LHCN-M2 (cell line): Measurements from ENCODE around the gene ANKRD36. TPM values are rescaled to one million over a fixed set of nuclear protein-coding genes. Genes with fewer than 3 reads are reported as not detected.
"Not testable (repeated sequence)": the region's sequence is repeated elsewhere in the genome, so short reads cannot be mapped to it uniquely, and the experiment has no call there.

Experiments
- DNase-seq: peaks from one replicate; pipeline ENCODE4 v3.0.0-alpha.2; 2012; ENCODE audit warnings: low read depth
- total RNA-seq: library from RNA; depleted of rRNA; stranded (reverse); fragments of >200 nt; gene quantifications from 2 replicates; pipeline ENCODE4 v1.2.3, GENCODE V29; 2014

ANKRD36 gene
- total RNA-seq, 1 experiment from 2014 or later: 11.6 TPM

DNA sequence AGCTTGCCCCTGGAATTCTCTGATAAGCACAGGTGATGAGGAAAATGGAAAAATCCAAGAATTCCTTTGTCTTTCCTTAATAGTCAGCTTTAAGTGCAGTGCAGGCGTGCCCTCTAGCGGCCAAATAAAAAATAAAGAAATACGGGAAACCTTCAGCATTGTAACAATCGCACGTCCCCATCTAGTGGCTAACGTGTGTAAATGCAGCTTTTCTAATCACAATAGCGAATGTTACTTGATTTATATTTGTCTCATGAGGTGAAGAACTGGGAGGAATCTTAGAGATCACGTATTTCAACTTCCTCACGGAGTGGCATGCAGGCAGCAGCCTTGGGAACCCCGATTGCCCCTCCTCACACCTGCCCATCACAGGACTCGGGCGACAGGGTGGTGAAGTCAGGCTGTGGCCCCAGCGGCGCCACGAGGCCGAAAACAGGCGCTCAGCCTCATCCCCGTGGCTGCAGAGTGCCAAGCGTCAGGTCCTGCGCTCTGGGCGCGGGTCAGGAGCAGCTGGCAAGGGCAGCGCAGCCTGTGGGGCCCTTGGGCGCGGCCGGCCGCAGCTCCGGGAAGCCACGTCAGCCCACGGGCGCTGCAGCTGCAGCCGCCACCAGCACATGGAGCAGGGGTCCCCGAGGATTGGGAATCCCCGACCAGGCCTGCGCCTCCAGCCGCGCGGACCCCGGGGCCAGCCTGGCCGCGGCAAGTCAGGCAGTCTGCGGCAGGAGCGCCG is 468 bp upstream of the ANKRD36 start:
- peak; percentile 57 for DNase-seq

DNA sequence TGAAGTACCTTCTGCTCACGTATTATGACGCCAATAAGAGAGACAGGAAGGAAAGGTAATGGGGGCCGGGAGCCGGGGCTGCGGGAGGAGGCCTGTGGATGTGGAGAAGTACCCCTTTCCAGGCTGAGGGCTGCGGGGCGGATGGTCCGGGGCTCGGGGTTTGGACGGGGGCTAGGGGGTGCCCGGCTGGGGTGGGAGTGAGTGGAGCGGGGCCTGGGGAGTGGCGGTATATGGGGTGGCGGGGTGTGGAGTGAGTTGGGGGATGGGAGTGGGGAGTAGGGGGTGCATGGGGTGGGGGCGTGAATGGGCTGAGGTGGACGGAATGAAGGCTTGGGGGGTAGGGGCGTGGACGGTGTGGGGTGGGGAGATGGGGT is 916 bp downstream of the ANKRD36 start:
- not testable (repeated sequence) for DNase-seq

DNA sequence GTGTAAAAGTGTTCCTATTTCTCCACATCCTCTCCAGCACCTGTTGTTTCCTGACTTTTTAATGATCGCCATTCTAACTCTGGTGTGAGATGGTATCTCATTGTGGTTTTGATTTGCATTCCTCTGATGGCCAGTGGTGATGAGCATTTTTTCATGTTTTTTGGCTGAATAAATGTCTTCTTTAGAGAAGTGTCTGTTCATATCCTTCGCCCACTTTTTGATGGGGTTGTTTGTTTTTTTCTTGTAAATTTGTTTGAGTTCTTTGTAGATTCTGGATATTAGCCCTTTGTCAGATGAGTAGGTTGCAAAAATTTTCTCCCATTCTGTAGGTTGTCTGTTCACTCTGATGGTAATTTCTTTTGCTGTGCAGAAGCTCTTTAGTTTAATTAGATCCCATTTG is 16.1 kb downstream of the ANKRD36 start:
- peak; percentile 31 for DNase-seq

DNA sequence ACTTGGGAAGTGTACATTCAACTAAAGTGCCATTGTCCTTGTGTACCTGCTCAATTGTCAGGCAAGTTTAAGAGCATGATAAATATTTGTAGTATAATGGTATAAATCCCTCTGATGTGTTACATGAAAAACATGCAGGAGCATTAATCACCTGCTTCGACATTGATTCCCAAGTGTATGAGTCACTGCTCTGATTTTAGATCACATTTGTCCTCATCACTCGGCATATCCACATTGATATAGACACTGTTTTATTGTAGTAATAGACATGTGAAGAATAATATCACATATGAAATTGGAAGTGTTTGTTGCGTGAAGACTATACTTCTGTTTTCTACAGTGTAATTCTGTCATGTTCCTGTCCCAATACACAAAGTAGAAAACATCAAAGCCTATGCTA is 31.1 kb downstream of the ANKRD36 start:
- peak; percentile 32 for DNase-seq

DNA sequence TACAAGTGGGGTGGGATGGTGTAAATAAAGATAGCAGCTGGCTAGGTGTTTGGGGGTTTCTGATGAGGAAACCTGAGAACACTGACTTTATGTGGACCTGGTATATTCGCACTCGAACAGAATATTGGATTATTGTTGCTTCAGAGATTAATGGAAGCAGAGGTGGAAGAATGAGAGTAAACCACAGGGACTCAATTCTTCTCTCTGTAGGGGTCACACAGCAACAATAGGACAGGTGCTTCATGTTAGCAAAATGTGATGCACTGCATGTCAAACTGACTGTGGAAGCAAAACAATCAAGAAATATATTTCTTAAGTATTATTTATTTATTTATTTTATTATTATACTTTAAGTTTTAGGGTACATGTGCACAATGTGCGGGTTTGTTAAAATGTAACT is 53.6 kb downstream of the ANKRD36 start:
- not testable (repeated sequence) for DNase-seq

DNA sequence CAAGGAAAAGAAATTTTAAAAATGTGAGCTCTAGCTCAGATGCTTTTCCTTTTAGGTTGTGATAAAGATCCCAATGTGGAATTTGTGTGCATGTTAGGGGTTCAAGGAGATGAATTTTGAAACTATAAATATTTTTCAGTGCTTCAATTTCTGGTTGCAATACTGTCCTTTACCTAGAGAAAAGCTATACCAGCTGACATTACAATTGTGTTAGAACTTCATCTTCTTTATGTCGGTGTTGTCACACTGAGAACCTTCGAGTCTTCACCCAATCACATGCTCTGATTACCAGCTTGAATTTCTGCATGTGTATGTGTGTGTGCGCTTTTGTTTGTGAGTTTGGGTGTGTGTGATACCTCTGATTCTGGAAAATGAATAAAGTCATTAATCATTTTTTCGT is 55.0 kb downstream of the ANKRD36 start:
- DNase-seq: not testable (repeated sequence)

DNA sequence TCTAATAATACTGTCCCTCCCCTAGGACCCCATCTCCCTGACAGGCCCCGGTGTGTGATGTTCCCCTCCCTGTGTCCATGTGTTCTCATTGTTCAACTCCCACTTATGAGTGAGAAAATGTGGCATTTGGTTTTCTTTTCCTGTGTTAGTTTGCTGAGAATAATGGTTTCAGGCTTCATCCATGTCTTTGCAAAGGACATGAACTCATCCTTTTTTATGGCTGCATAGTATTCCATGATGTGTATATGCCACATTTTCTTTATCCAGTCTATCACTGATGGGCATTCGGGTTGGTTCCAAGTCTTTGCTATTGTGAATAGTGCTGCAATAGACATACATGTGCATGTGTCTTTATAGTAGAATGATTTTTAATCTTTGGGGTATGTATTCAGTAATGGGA is 55.6 kb downstream of the ANKRD36 start:
- not testable (repeated sequence) for DNase-seq

DNA sequence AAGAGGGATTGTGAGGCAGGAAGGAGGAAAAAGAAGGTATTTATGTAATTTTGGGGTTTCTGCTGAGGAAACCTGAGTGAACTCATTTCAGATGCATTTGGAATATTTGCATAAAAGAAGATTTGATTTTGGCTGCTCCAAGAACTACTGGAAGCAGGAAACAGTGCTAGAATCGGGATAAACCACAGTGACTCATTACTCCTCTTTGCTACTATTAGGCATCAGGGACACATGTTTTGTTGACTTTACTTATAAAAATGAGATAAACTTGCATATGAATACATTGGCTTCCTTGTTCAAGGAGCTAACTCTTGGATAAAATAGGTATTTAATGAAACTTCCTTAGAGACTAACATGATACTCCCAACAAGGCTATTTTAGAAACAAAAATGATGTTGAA is 67.4 kb downstream of the ANKRD36 start:
- DNase-seq: peak; percentile 71

DNA sequence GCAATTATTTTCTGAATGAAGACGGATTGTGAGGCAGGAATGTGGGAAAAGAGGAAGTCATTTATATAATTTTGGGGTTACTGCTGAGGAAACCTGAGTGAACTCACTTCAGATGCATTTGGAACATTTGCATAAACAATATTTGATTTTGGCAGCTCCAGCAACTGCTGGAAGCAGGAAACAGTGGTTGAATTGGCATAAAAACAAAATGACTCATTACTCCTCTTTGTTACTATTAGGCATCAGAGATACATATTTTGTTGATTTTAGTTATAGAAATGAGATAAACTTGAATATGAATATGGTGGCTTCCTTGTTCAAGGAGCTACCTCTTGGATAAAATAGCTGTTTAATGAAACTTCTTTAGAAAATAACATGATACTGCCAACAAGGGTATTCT is 82.4 kb downstream of the ANKRD36 start:
- peak; percentile 84 for DNase-seq

DNA sequence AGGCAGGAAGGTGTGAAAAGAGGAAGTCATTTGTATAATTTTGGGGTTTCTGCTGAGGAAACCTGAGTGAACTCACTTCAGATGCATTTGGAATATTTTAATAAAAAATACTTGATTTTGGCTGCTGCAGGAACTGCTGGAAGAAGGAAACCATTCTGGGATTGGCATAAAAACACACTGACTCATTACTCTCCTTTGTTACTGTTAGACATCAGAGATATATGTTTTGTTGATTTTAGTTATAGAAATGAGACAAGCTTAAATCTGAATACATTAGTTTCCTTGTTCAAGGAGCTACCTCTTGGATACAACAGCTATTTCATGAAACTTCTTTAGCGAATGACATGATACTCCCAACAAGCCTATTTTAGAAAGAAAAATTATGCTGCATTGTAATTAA is 84.3 kb downstream of the ANKRD36 start:
- not testable (repeated sequence) for DNase-seq

DNA sequence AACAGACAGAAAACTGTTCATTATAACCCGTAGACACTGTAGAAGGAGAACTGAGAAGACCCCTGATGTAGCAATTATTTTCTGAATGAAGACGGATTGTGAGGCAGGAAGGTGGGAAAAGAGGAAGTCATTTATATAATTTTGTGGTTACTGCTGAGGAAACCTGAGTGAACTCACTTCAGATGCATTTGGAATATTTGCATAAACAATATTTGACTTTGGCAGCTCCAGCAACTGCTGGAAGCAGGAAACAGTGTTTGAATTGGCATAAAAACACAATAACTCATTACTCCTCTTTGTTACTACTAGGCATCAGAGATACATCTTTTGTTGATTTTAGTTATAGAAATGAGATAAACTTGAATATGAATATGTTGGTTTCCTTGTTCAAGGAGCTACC is 87.9 kb downstream of the ANKRD36 start:
- not testable (repeated sequence) for DNase-seq

DNA sequence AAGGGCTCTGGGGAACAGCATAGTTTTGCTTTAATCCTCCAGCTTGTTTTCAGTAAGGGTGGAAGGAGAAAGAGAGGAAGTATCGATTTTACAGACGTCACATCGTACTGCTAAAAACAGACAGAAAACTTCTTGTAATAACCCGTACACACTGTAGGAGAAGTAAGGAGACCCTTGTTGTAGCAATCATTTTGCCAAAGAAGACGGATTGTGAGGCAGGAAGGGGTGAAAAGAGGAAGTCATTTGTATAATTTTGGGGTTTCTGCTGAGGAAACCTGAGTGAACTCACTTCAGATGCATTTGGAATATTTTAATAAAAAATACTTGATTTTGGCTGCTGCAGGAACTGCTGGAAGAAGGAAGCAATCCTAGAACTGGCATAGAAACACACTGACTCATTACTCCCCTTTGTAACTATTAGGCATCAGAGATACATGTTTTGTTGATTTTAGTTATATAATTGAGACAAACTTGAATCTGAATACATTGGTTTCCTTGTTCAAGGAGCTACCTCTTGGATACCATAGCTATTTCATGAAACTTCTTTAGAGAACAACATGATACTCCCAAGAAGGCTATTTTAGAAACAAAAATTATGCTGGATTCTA is 89.8 kb downstream of the ANKRD36 start:
- not testable (repeated sequence) for DNase-seq

DNA sequence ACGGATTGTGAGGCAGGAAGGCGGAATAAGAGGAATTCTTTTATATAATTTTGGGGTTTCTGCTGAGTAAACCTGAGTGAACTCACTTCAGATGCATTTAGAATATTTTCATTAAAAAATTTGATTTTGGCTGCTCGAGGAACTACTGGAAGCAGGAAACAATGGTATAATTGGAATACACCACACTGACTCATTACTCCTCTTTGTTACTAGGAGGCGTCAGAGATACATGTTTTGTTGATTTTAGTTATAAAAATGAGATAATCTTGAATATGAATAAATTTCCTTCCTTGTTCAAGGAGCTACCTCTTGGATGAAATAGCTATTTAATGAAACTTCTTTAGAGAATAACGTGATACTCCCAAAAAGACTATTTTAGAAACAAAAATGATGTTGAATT is 97.4 kb downstream of the ANKRD36 start:
- no peak for DNase-seq

DNA sequence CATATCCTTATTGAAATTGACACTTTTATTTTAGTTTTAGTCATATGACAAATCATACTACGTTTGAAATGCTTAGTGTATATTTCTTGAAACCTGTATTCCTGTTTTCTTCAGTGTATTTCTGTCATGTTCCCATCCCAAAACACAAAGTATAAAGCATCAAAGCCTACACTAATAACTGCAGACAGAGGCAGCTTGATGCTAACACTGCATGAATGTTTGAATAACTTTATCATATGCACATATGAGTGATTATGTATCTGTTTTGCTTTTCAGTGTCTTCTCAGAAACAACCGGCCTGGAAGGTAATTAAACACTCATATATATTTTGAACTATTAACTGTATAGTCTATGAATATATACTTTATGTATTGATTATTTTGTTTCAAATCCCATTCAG is 102.1 kb downstream of the ANKRD36 start:
- not testable (repeated sequence) for DNase-seq

DNA sequence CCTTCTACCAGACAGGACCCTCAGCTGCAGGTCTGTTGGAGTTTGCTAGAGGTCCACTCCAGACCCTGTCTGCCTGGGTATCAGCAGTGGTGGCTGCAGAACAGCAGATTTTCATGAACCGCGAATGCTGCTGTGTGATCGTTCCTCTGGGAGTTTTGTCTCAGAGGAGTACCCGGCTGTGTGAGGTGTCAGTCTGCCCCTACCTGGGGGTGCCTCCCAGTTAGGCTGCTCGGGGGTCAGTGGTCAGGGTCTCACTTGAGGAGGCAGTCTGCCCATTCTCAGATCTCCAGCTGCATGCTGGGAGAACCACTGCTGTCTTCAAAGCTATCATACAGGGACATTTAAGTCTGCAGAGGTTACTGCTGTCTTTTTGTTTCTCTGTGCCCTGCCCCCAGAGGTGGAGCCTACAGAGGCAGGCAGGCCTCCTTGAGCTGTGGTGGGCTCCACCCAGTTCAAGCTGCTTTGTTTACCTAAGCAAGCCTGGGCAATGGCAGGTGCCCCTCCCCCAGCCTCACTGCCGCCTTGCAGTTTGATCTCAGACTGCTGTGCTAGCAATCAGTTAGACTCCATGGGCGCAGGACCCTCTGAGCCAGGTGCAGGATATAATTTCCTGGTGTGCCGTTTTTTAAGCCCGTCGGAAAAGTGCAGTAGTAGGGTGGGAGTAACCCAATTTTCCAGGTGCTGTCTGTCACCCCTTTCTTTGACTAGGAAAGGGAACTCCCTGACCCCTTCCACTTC is 118.1 kb downstream of the ANKRD36 start:
- DNase-seq: not testable (repeated sequence)

DNA sequence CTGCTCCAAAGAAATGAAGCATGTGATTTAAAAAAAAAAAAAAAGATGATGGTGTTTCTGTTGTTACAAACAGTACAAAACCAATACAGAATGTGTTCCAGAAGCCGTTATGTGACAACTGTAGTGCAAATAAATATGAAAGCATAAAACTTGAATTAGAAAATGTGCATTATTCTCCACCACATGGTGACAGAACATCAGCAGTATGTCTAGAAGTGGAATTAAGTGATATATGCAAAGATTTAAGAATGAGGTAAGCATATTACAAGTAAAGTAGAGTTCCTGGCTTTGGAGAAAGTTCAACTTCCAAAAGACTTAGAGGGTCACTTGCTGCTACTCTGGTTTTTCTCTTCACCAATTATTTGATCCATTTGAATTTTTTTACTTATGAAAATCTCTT is 120.0 kb downstream of the ANKRD36 start:
- DNase-seq: not testable (repeated sequence)

DNA sequence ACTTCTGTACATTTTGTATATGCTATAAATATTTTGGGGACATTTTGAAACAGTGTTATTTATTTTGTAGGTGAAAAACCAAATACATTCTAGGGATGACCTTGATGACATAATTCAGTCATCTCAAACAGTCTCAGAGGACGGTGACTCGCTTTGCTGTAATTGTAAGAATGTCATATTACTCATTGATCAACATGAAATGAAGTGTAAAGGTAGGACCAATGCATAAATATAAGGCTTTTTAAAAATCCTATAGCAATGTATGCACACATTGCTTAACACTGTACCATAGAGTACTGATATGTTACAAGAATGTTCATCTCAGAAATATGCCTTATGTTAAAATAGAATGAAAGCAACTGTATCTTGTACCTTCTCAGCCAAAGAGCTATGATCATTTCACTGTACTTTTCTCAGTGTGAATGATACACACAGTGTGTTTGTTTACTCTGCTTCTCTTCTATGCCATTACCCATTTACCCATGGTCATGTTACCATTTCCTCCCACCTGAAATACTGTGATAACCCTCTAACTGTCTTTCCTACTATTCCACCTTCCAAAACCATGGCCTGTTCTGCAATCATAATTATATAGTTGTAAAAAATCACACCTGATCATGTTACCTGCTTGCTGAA is 120.8 kb downstream of the ANKRD36 start:
- DNase-seq: not testable (repeated sequence)

DNA sequence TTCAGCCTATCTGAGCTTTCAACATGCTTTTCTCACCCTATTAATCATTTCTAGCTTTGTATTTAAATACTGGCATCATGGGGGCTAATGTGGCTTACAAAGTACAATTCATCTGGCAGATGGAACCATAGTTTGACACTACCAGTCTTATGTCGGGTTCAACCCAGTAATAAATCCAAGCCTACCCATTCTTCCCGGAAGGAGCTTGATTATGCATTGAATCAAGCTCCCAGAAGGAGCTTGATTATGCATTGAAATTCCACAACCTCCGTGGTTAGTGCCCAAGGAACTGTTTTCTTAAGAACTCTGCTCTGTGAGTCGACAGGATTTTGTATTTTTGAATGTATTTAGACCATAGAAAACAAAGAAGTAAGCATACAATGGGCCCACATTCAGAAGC is 148.2 kb downstream of the ANKRD36 start:
- DNase-seq: not testable (repeated sequence)

DNA sequence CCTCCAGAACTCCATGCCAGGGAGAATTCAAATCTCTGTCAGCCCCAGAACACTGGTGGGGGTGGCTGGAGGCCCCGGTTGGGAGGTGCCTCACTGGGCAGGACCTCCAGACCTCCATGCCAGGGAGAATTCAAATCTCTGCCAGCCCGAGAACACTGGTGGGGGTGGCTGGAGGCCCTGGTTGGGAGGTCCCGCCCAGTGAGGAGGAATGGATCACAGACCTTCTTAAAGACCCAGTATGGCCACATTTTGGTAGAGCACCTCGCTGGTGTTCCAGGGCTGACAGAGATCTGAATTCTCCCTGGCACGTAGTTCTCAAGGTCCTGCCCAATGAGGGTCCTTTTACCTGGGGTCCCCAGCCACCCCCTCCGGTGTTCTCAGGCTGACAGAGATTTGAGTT is 153.5 kb downstream of the ANKRD36 start:
- not testable (repeated sequence) for DNase-seq

DNA sequence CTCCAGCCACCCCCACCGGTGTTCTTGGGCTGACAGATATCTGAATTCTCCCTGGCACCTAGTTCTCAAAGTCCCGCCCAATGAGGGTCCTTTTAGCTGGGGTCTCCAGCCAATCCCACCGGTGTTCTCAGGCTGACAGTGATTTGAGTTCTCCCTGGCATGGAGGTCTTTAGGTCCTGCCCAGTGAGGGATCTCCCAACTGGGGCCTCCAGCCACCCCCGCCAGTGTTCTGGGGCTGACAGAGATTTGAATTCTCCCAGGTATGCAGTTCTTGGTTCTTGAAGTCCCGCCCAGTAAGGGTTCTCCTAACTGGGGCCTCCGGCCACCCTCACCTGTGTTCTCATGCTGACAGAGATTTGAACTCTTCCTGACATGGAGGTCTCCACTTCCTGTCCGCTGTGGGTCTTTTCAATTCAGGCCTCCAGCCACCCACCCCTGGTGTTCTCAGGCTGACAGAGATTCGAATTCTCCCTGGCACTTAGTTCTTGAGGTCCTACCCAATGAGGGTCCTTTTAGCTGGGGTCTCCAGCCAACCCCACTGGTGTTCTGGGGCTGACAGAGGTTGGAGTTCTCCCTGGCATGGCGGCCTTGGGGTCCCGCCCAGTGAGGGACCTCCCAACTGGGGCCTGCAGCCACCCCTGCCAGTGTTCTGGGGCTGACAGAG is 154.6 kb downstream of the ANKRD36 start:
- no peak for DNase-seq

DNA sequence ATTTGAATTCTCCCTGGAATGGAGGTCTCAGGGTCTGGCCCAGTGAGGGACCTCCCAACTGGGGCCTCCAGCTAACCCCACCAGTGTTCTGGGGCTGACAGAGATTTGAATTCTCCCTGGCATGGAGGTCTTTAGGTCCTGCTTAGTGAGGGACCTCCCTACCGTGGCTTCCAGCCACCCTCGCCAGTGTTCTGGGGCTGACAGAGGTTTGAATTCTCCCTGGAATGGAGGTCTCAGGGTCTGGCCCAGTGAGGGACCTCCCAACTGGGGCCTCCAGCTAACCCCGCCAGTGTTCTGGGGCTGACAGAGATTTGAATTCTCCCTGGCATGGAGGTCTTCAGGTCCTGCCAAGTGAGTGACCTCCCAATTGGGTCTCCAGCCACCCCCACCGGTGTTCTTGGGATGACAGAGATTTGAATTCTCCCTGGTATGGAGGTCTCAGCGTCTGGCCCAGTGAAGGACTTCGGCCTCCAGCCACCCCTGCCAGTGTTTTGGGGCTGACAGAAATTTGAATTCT is 155.2 kb downstream of the ANKRD36 start:
- not testable (repeated sequence) for DNase-seq
